Stomach (tissue), 4 donors: Measurements from ENCODE around the gene SORCS3.

Source experiments
- POLR2A ChIP-seq, 4 donors: fragments of 450-650 bp; IDR thresholded peaks; one replicate each; pipeline ENCODE4 v1.6.1; 2016; ENCODE audit warnings: antibody characterized with exemption in 4 of 4, control low read depth in 2 of 4, mild to moderate bottlenecking in 1 of 4, moderate library complexity in 1 of 4
- POLR2AphosphoS5 ChIP-seq, 3 donors: sonication (generic); formaldehyde crosslinking; IDR thresholded peaks; one replicate each; pipeline ENCODE4 v1.6.1; 2016; ENCODE audit warnings: antibody characterized with exemption in 3 of 3
- TF ChIP-seq, protein P1 (sequence below), 7 experiments: fragments of 450-650 bp in 4 of 7; fragments of 200-600 bp in 3 of 7; sonication (generic) in 3 of 7; IDR thresholded peaks; one replicate each; pipeline ENCODE4 v1.5.1; 2016 to 2019; ENCODE audit warnings: antibody characterized with exemption in 7 of 7, control low read depth in 2 of 7, mild to moderate bottlenecking in 1 of 7

GRCh38 chr10:105025092-105025491, 384.0 kb downstream of the SORCS3 start:
- TF ChIP-seq, protein P1, sequence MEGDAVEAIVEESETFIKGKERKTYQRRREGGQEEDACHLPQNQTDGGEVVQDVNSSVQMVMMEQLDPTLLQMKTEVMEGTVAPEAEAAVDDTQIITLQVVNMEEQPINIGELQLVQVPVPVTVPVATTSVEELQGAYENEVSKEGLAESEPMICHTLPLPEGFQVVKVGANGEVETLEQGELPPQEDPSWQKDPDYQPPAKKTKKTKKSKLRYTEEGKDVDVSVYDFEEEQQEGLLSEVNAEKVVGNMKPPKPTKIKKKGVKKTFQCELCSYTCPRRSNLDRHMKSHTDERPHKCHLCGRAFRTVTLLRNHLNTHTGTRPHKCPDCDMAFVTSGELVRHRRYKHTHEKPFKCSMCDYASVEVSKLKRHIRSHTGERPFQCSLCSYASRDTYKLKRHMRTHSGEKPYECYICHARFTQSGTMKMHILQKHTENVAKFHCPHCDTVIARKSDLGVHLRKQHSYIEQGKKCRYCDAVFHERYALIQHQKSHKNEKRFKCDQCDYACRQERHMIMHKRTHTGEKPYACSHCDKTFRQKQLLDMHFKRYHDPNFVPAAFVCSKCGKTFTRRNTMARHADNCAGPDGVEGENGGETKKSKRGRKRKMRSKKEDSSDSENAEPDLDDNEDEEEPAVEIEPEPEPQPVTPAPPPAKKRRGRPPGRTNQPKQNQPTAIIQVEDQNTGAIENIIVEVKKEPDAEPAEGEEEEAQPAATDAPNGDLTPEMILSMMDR (IDR thresholded peaks at IDR 0.05): no peak
- TF ChIP-seq POLR2A (IDR thresholded peaks at IDR 0.05) (no peak), POLR2AphosphoS5 (IDR thresholded peaks at IDR 0.05) (no peak)
